Tibial artery (tissue), 4 donors: Measurements from ENCODE around the gene PTN.

Source experiments
- DNase-seq, 2 donors: peaks; one replicate each; pipeline ENCODE4 v3.0.0-alpha.2; 2019
- H3K27ac ChIP-seq, 2 donors: fragments of 200-600 bp; sonication (generic) in 1 of 2; 1 replicate in 1 of 2; 2 replicates in 1 of 2; pipeline ENCODE4 v1.5.1; 2018 to 2019; ENCODE audit warnings: mild to moderate bottlenecking in 1 of 2
- H3K27me3 ChIP-seq, 2 donors: fragments of 200-600 bp; sonication (generic) in 1 of 2; one replicate each; pipeline versions ENCODE4 v1.5.1 to v1.6.0; 2016 to 2019
- H3K36me3 ChIP-seq, 3 donors: fragments of 200-600 bp; sonication (generic) in 2 of 3; one replicate each; pipeline ENCODE4 v1.5.1; 2016 to 2019; ENCODE audit warnings: mild to moderate bottlenecking in 2 of 3
- H3K4me1 ChIP-seq, 4 donors: fragments of 200-600 bp; sonication (generic) in 2 of 4; 1 replicate in 3 of 4; 2 replicates in 1 of 4; pipeline ENCODE4 v1.5.1; 2016 to 2019
- H3K4me3 ChIP-seq, 2 donors: fragments of 200-600 bp; sonication (generic) in 1 of 2; 1 replicate in 1 of 2; 2 replicates in 1 of 2; pipeline ENCODE4 v1.5.1; 2018 to 2019; ENCODE audit warnings: mild to moderate bottlenecking in 2 of 2
- H3K9me3 ChIP-seq, 3 donors: fragments of 200-600 bp; sonication (generic) in 1 of 3; one replicate each; pipeline ENCODE4 v1.5.1; 2016 to 2019
- CTCF ChIP-seq, 2 experiments: fragments of 200-600 bp in 1 of 2; fragments of 450-650 bp in 1 of 2; IDR thresholded peaks; one replicate each; pipeline ENCODE4 v1.5.1; 2017 to 2019; ENCODE audit warnings: antibody characterized with exemption in 2 of 2, mild to moderate bottlenecking in 1 of 2, moderate library complexity in 1 of 2
- intact Hi-C: fragments of 100-400 bp; cut with DNase I; formaldehyde crosslinking; loops from one replicate; pipeline ENCODE4 v1.15.0; 2023; ENCODE audit warnings: low total_unique reads

The PTN gene

GRCh38 chr7:137351941-137352340 is 8.4 kb upstream of the PTN start:
- DNase-seq = no peak
- no peak for TF ChIP-seq CTCF (IDR thresholded peaks at IDR 0.05)
- Histone ChIP-seq H3K36me3 (no peaks in the 10 kb centered on the region), H3K4me3 (no peak overlapping the region), H3K27me3 (no peaks in the 10 kb centered on the region), H3K9me3 (no peaks in the 10 kb centered on the region), H3K4me1 (no peaks in the 10 kb centered on the region), H3K27ac (no peak overlapping the region)
- intact Hi-C loops = no loop called here

- H3K9me3 ChIP-seq = no peaks in the 10 kb centered on the region
- TF ChIP-seq CTCF (IDR thresholded peaks at IDR 0.05) = no peak
- H3K4me3 ChIP-seq = no peak overlapping the region
- DNase-seq = no peak
- peaks cover 0 to 14% (median 3%) of the 10 kb centered on the region in 4 donors for H3K4me1 ChIP-seq
- no peak overlapping the region for H3K27ac ChIP-seq
- H3K27me3 ChIP-seq = no peaks in the 10 kb centered on the region
- H3K36me3 ChIP-seq = no peaks in the 10 kb centered on the region
- intact Hi-C loops = no loop called here
These were observed 2.4 kb upstream of the PTN start for GRCh38 chr7:137345799-137346449.

- no peak for DNase-seq
- Histone ChIP-seq H3K9me3 (no peaks in the 10 kb centered on the region), H3K4me1 (peaks cover 0 to 14% (median 3%) of the 10 kb centered on the region in 4 donors), H3K27ac (no peak overlapping the region), H3K4me3 (peak overlapping the region; percentile 11 to 34), H3K36me3 (no peaks in the 10 kb centered on the region), H3K27me3 (no peaks in the 10 kb centered on the region)
- TF ChIP-seq CTCF (IDR thresholded peaks at IDR 0.05) = no peak
- intact Hi-C loops = no loop called here
These were observed 688 bp downstream of the PTN start for GRCh38 chr7:137342828-137343261.

GRCh38 chr7:137342265-137342664 is 1.3 kb downstream of the PTN start:
- intact Hi-C loops = no loop called here
- no peak for TF ChIP-seq CTCF (IDR thresholded peaks at IDR 0.05)
- Histone ChIP-seq H3K36me3 (no peaks in the 10 kb centered on the region), H3K4me3 (no peak overlapping the region), H3K9me3 (no peaks in the 10 kb centered on the region), H3K27ac (no peak overlapping the region), H3K4me1 (peaks cover 0 to 14% (median 3%) of the 10 kb centered on the region in 4 donors), H3K27me3 (no peaks in the 10 kb centered on the region)
- DNase-seq = no peak

GRCh38 chr7:137337902-137338301 is 5.6 kb downstream of the PTN start:
- DNase-seq = no peak
- H3K9me3 ChIP-seq = no peaks in the 10 kb centered on the region
- no peak overlapping the region for H3K4me3 ChIP-seq
- no peaks in the 10 kb centered on the region for H3K27me3 ChIP-seq
- intact Hi-C loops = no loop called here
- peaks cover 0 to 3% (median 1%) of the 10 kb centered on the region in 4 donors for H3K4me1 ChIP-seq
- TF ChIP-seq CTCF (IDR thresholded peaks at IDR 0.05) = no peak
- no peak overlapping the region for H3K27ac ChIP-seq
- no peaks in the 10 kb centered on the region for H3K36me3 ChIP-seq

GRCh38 chr7:137335814-137336213 is 7.7 kb downstream of the PTN start:
- no peak for DNase-seq
- Histone ChIP-seq H3K36me3 (no peaks in the 10 kb centered on the region), H3K4me1 (no peaks in the 10 kb centered on the region), H3K27me3 (no peaks in the 10 kb centered on the region), H3K27ac (no peak overlapping the region), H3K9me3 (no peaks in the 10 kb centered on the region), H3K4me3 (no peak overlapping the region)
- intact Hi-C loops = no loop called here
- no peak for TF ChIP-seq CTCF (IDR thresholded peaks at IDR 0.05)
